K562 (cell line): Measurements from ENCODE around the gene FIS1. TPM values are rescaled to one million over a fixed set of nuclear protein-coding genes. Genes with fewer than 3 reads are reported as not detected.

Experiments used
- polyA plus RNA-seq, 8 experiments: library from polyadenylated mRNA; depleted of rRNA in 4 of 8; stranded (reverse) in 5 of 8; unstranded in 3 of 8; fragments of >200 nt; fragmentation: Nextera tagmentation in 2 of 8; fragmentation: Illumina TruSeq in 1 of 8; extraction: Ambion mirVana in 2 of 8; extraction: Trizol in 1 of 8; gene quantifications; 2 replicates each; pipeline versions ENCODE4 v1.2.1 to v1.2.3, GENCODE V29; 2011 to 2014; ENCODE audit warnings: inconsistent platforms in 1 of 8, missing spikeins in 1 of 8
- small RNA-seq: library from RNA; depleted of rRNA; stranded (forward); fragments of <200 nt; gene quantifications from one replicate; pipeline ENCODE3, GENCODE V24; 2014
- total RNA-seq, 7 experiments: library from RNA; depleted of rRNA in 6 of 7; stranded (reverse); fragments of >200 nt in 6 of 7; fragmentation: Illumina TruSeq in 2 of 7; extraction: Trizol in 2 of 7; gene quantifications; 2 replicates each; pipeline versions ENCODE4 v1.2.1 to v1.2.3, GENCODE V29; 2011 to 2021; ENCODE audit warnings: low replicate concordance in 1 of 7

FIS1 gene
- total and polyA plus RNA-seq, 9 of the 15 experiments (the other 6 are each of a cell fraction or from before 2014, with no cell fraction given) = 86.0 to 257 (median 144) TPM

Small RNA genes lying within 50 kb of the gene (small RNA-seq; reads per million reads assigned to genes)
- not detected for gene RNU6-1104P

Other genes starting within 250 kb of the FIS1 start
Only the 7 nearest of the 12 such genes appear.
- 1.8 and 2.8 TPM in 2 replicates for gene VGF, start 79.5 kb downstream of the FIS1 start, total RNA-seq (2014; rRNA removed)
- gene VGF, start 79.5 kb downstream of the FIS1 start, total RNA-seq (2014; rRNA removed; fragmentation: Illumina TruSeq; extraction: Trizol) = 0.19 and 0.22 TPM in 2 replicates
- 0.40 and 0.45 TPM in 2 replicates for gene VGF, start 79.5 kb downstream of the FIS1 start, total RNA-seq (2015; rRNA removed; fragmentation: Illumina TruSeq; extraction: Trizol)
- 4.2 and 5.7 TPM in 2 replicates for gene VGF, start 79.5 kb downstream of the FIS1 start, total RNA-seq (2021)
- 0.14 and 0.23 TPM in 2 replicates for gene VGF, start 79.5 kb downstream of the FIS1 start, polyA plus RNA-seq (2011; rRNA removed)
- 0.34 and 0.79 TPM in 2 replicates for gene VGF, start 79.5 kb downstream of the FIS1 start, polyA plus RNA-seq (2014; fragmentation: Illumina TruSeq; extraction: Trizol)
- gene VGF, start 79.5 kb downstream of the FIS1 start, polyA plus RNA-seq (2014; fragmentation: Nextera tagmentation; extraction: Ambion mirVana) = under 1 TPM; 0.03 to 0.08 TPM
- 1.4 and 1.7 TPM in 2 replicates for gene VGF, start 79.5 kb downstream of the FIS1 start, polyA plus RNA-seq (2014; rRNA removed)
- gene NAT16, start 64.8 kb downstream of the FIS1 start, total RNA-seq (2014; rRNA removed) = not detected in 2 replicates
- not detected in 2 replicates for gene NAT16, start 64.8 kb downstream of the FIS1 start, total RNA-seq (2014; rRNA removed; fragmentation: Illumina TruSeq; extraction: Trizol)
- gene NAT16, start 64.8 kb downstream of the FIS1 start, total RNA-seq (2015; rRNA removed; fragmentation: Illumina TruSeq; extraction: Trizol) = not detected in 2 replicates
- not detected in 2 replicates for gene NAT16, start 64.8 kb downstream of the FIS1 start, total RNA-seq (2021)
- gene NAT16, start 64.8 kb downstream of the FIS1 start, polyA plus RNA-seq (2011; rRNA removed) = not detected in 2 replicates
- gene NAT16, start 64.8 kb downstream of the FIS1 start, polyA plus RNA-seq (2014; fragmentation: Illumina TruSeq; extraction: Trizol) = not detected in 2 replicates
- gene NAT16, start 64.8 kb downstream of the FIS1 start, polyA plus RNA-seq (2014; fragmentation: Nextera tagmentation; extraction: Ambion mirVana) = under 1 TPM in 1 of 2 experiments, not detected in 1; 0.04 TPM
- not detected in 2 replicates for gene NAT16, start 64.8 kb downstream of the FIS1 start, polyA plus RNA-seq (2014; rRNA removed)
- gene MOGAT3, start 44.0 kb downstream of the FIS1 start, total RNA-seq (2014; rRNA removed) = not detected in 2 replicates
- not detected in 2 replicates for gene MOGAT3, start 44.0 kb downstream of the FIS1 start, total RNA-seq (2014; rRNA removed; fragmentation: Illumina TruSeq; extraction: Trizol)
- not detected in 2 replicates for gene MOGAT3, start 44.0 kb downstream of the FIS1 start, total RNA-seq (2015; rRNA removed; fragmentation: Illumina TruSeq; extraction: Trizol)
- gene MOGAT3, start 44.0 kb downstream of the FIS1 start, total RNA-seq (2021) = not detected in 2 replicates
- gene MOGAT3, start 44.0 kb downstream of the FIS1 start, polyA plus RNA-seq (2011; rRNA removed) = 0.07 and 0.13 TPM in 2 replicates
- not detected in 2 replicates for gene MOGAT3, start 44.0 kb downstream of the FIS1 start, polyA plus RNA-seq (2014; fragmentation: Illumina TruSeq; extraction: Trizol)
- under 1 TPM; 0.07 to 0.17 TPM for gene MOGAT3, start 44.0 kb downstream of the FIS1 start, polyA plus RNA-seq (2014; fragmentation: Nextera tagmentation; extraction: Ambion mirVana)
- gene MOGAT3, start 44.0 kb downstream of the FIS1 start, polyA plus RNA-seq (2014; rRNA removed) = not detected in 2 replicates
- 42.1 and 53.8 TPM in 2 replicates for gene PLOD3, start 27.5 kb downstream of the FIS1 start, total RNA-seq (2014; rRNA removed)
- gene PLOD3, start 27.5 kb downstream of the FIS1 start, total RNA-seq (2014; rRNA removed; fragmentation: Illumina TruSeq; extraction: Trizol) = 23.5 and 24.1 TPM in 2 replicates
- gene PLOD3, start 27.5 kb downstream of the FIS1 start, total RNA-seq (2015; rRNA removed; fragmentation: Illumina TruSeq; extraction: Trizol) = 30.9 and 31.8 TPM in 2 replicates
- gene PLOD3, start 27.5 kb downstream of the FIS1 start, total RNA-seq (2021) = 101 and 103 TPM in 2 replicates
- gene PLOD3, start 27.5 kb downstream of the FIS1 start, polyA plus RNA-seq (2011; rRNA removed) = 19.3 and 33.5 TPM in 2 replicates
- 73.6 and 76.4 TPM in 2 replicates for gene PLOD3, start 27.5 kb downstream of the FIS1 start, polyA plus RNA-seq (2014; fragmentation: Illumina TruSeq; extraction: Trizol)
- 1 to 10 TPM; 2.8 to 5.9 TPM for gene PLOD3, start 27.5 kb downstream of the FIS1 start, polyA plus RNA-seq (2014; fragmentation: Nextera tagmentation; extraction: Ambion mirVana)
- gene PLOD3, start 27.5 kb downstream of the FIS1 start, polyA plus RNA-seq (2014; rRNA removed) = 50.3 and 58.9 TPM in 2 replicates
- gene ZNHIT1, start 26.9 kb downstream of the FIS1 start, total RNA-seq (2014; rRNA removed) = 162 and 189 TPM in 2 replicates
- gene ZNHIT1, start 26.9 kb downstream of the FIS1 start, total RNA-seq (2014; rRNA removed; fragmentation: Illumina TruSeq; extraction: Trizol) = 34.7 and 37.7 TPM in 2 replicates
- 67.7 and 70.1 TPM in 2 replicates for gene ZNHIT1, start 26.9 kb downstream of the FIS1 start, total RNA-seq (2015; rRNA removed; fragmentation: Illumina TruSeq; extraction: Trizol)
- 98.3 and 110 TPM in 2 replicates for gene ZNHIT1, start 26.9 kb downstream of the FIS1 start, total RNA-seq (2021)
- 29.6 and 38.3 TPM in 2 replicates for gene ZNHIT1, start 26.9 kb downstream of the FIS1 start, polyA plus RNA-seq (2011; rRNA removed)
- gene ZNHIT1, start 26.9 kb downstream of the FIS1 start, polyA plus RNA-seq (2014; fragmentation: Illumina TruSeq; extraction: Trizol) = 81.6 and 101 TPM in 2 replicates
- 10 to 100 TPM in 1 of 2 experiments, 1 to 10 TPM in 1; 6.4 to 24.5 TPM for gene ZNHIT1, start 26.9 kb downstream of the FIS1 start, polyA plus RNA-seq (2014; fragmentation: Nextera tagmentation; extraction: Ambion mirVana)
- gene ZNHIT1, start 26.9 kb downstream of the FIS1 start, polyA plus RNA-seq (2014; rRNA removed) = 132 and 140 TPM in 2 replicates
- gene CLDN15, start 7.3 kb downstream of the FIS1 start, total RNA-seq (2014; rRNA removed) = 3.0 and 8.4 TPM in 2 replicates
- 3.0 and 4.0 TPM in 2 replicates for gene CLDN15, start 7.3 kb downstream of the FIS1 start, total RNA-seq (2014; rRNA removed; fragmentation: Illumina TruSeq; extraction: Trizol)
- 6.7 and 7.4 TPM in 2 replicates for gene CLDN15, start 7.3 kb downstream of the FIS1 start, total RNA-seq (2015; rRNA removed; fragmentation: Illumina TruSeq; extraction: Trizol)
- 10.0 and 10.6 TPM in 2 replicates for gene CLDN15, start 7.3 kb downstream of the FIS1 start, total RNA-seq (2021)
- gene CLDN15, start 7.3 kb downstream of the FIS1 start, polyA plus RNA-seq (2011; rRNA removed) = 11.6 and 16.2 TPM in 2 replicates
- 10.2 and 11.1 TPM in 2 replicates for gene CLDN15, start 7.3 kb downstream of the FIS1 start, polyA plus RNA-seq (2014; fragmentation: Illumina TruSeq; extraction: Trizol)
- gene CLDN15, start 7.3 kb downstream of the FIS1 start, polyA plus RNA-seq (2014; fragmentation: Nextera tagmentation; extraction: Ambion mirVana) = under 1 TPM; 0.32 to 0.39 TPM
- 14.5 and 17.9 TPM in 2 replicates for gene CLDN15, start 7.3 kb downstream of the FIS1 start, polyA plus RNA-seq (2014; rRNA removed)
- 6.3 and 6.7 TPM in 2 replicates for gene IFT22, start 76.7 kb upstream of the FIS1 start, total RNA-seq (2014; rRNA removed)
- gene IFT22, start 76.7 kb upstream of the FIS1 start, total RNA-seq (2014; rRNA removed; fragmentation: Illumina TruSeq; extraction: Trizol) = 7.0 and 7.3 TPM in 2 replicates
- gene IFT22, start 76.7 kb upstream of the FIS1 start, total RNA-seq (2015; rRNA removed; fragmentation: Illumina TruSeq; extraction: Trizol) = 7.1 and 7.7 TPM in 2 replicates
- gene IFT22, start 76.7 kb upstream of the FIS1 start, total RNA-seq (2021) = 6.3 and 6.6 TPM in 2 replicates
- 3.3 and 10.1 TPM in 2 replicates for gene IFT22, start 76.7 kb upstream of the FIS1 start, polyA plus RNA-seq (2011; rRNA removed)
- gene IFT22, start 76.7 kb upstream of the FIS1 start, polyA plus RNA-seq (2014; fragmentation: Illumina TruSeq; extraction: Trizol) = 10.1 and 12.1 TPM in 2 replicates
- gene IFT22, start 76.7 kb upstream of the FIS1 start, polyA plus RNA-seq (2014; fragmentation: Nextera tagmentation; extraction: Ambion mirVana) = 10 to 100 TPM; 17.7 to 18.2 TPM
- 7.2 and 9.6 TPM in 2 replicates for gene IFT22, start 76.7 kb upstream of the FIS1 start, polyA plus RNA-seq (2014; rRNA removed)